Measurements from ENCODE around the gene PABPN1L.

Gene PABPN1L

DNA sequence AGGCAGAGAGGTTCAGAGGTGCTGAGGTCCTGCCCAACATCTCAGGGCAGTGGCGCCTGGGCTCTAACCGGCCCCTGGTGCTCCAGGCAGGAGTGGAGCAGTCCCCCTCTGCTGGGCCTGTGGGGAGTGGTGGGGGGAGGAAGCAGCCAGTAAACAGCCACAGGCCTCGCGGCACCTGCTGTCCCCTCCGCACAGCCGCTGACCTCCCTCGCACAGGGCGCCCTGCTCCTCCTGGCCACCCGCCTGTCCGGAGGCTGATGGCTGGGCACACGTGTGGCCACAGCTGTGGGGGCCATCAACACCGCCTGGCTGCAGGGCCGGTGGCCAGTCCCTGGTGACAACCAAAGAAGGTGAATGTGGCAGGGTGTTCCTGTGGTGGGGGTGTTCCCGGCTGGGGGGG is 36.8 kb upstream of the PABPN1L start:
- Histone ChIP-seq H3K9ac (ENCODE audit: low read length) (no peak overlapping the region), H3F3A (ENCODE audit: insufficient read depth) (no peaks in the 10 kb centered on the region), H4K20me1 (ENCODE audit: low read depth, low read length) (peaks cover 4% of the 10 kb centered on the region; the same call in 1 of the 2 replicates), H3K9me2 (replicated peaks; ENCODE audit: insufficient read depth, low read length) (no peaks in the 10 kb centered on the region), H3K27me3 (ENCODE audit: low read length) (no peaks in the 10 kb centered on the region), H2AFZ (ENCODE audit: low read depth, low read length, severe bottlenecking) (no peak overlapping the region), H3K27ac (ENCODE audit: low read depth, low read length) (no peak overlapping the region), H3K36me3 (ENCODE audit: low read length) (no peaks in the 10 kb centered on the region), H3K4me2 (ENCODE audit: low read depth, low read length, poor library complexity, severe bottlenecking) (no peak overlapping the region), H3K9me3 (ENCODE audit: insufficient read depth, low read length) (no peaks in the 10 kb centered on the region), H3K4me3 (ENCODE audit: insufficient read depth, low read length, poor library complexity, severe bottlenecking) (no peak overlapping the region), H3K79me2 (ENCODE audit: insufficient read depth, low read length) (peaks cover 63% of the 10 kb centered on the region)
- no peak for TF ChIP-seq EZH2phosphoT487 (conservative IDR thresholded peaks at IDR 0.05; ENCODE audit: low read length)
- TF ChIP-seq, protein P1, sequence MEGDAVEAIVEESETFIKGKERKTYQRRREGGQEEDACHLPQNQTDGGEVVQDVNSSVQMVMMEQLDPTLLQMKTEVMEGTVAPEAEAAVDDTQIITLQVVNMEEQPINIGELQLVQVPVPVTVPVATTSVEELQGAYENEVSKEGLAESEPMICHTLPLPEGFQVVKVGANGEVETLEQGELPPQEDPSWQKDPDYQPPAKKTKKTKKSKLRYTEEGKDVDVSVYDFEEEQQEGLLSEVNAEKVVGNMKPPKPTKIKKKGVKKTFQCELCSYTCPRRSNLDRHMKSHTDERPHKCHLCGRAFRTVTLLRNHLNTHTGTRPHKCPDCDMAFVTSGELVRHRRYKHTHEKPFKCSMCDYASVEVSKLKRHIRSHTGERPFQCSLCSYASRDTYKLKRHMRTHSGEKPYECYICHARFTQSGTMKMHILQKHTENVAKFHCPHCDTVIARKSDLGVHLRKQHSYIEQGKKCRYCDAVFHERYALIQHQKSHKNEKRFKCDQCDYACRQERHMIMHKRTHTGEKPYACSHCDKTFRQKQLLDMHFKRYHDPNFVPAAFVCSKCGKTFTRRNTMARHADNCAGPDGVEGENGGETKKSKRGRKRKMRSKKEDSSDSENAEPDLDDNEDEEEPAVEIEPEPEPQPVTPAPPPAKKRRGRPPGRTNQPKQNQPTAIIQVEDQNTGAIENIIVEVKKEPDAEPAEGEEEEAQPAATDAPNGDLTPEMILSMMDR (IDR thresholded peaks at IDR 0.05; ENCODE audit: insufficient read depth, low read length, poor library complexity, severe bottlenecking): no peak

- peaks cover 4% of the 10 kb centered on the region; the same call in 1 of the 2 replicates for H4K20me1 ChIP-seq (ENCODE audit: low read depth, low read length)
- no peaks in the 10 kb centered on the region for H3F3A ChIP-seq (ENCODE audit: insufficient read depth)
- H3K9ac ChIP-seq (ENCODE audit: low read length): no peak overlapping the region
- no peaks in the 10 kb centered on the region for H3K27me3 ChIP-seq (ENCODE audit: low read length)
- H2AFZ ChIP-seq (ENCODE audit: low read depth, low read length, severe bottlenecking): no peak overlapping the region
- no peaks in the 10 kb centered on the region for H3K9me3 ChIP-seq (ENCODE audit: insufficient read depth, low read length)
- H3K79me2 ChIP-seq (ENCODE audit: insufficient read depth, low read length): peaks cover 58% of the 10 kb centered on the region
- TF ChIP-seq EZH2phosphoT487 (conservative IDR thresholded peaks at IDR 0.05; ENCODE audit: low read length): no peak
- TF ChIP-seq, protein P1 (IDR thresholded peaks at IDR 0.05; ENCODE audit: insufficient read depth, low read length, poor library complexity, severe bottlenecking): no peak
- H3K4me2 ChIP-seq (ENCODE audit: low read depth, low read length, poor library complexity, severe bottlenecking): no peak overlapping the region
- H3K36me3 ChIP-seq (ENCODE audit: low read length): no peaks in the 10 kb centered on the region
- no peaks in the 10 kb centered on the region for H3K9me2 ChIP-seq (replicated peaks; ENCODE audit: insufficient read depth, low read length)
- H3K27ac ChIP-seq (ENCODE audit: low read depth, low read length): no peak overlapping the region
- no peak overlapping the region for H3K4me3 ChIP-seq (ENCODE audit: insufficient read depth, low read length, poor library complexity, severe bottlenecking)
Measured at GRCh38 chr16:88902744-88903143, 36.3 kb upstream of the PABPN1L start.

DNA sequence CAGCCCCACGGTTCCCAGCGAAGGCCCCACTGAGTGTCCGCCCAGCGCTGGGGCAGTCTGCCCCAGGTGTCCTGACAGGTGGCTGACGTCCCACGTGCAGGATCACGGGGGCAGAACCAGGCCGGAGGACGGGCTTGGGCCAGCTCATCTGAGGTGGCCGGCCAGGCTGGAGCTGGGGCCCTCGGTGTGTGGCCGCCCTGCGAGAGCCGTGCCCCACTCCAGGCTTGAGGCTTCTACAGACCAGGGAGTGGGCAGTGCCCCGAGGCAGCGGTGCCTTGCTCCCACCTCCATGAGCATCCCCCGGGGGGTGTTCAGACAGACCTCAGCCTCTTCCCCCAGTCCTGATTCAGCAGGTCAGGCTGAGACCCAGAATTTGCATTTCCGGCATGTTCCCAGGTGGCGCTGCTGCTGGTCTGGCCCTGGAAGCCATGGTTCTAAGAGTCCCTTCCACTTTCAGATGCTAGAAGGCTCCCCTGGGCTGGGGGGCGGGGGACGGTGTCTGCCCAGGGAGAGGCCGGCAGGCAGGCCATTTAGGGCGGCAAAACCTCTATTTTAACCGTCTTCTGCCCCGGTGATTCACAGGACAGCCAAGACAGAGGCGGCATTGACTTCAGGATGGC is 35.4 kb upstream of the PABPN1L start:
- Histone ChIP-seq H3K27ac (ENCODE audit: low read depth, low read length) (no peak overlapping the region), H2AFZ (ENCODE audit: low read depth, low read length, severe bottlenecking) (no peak overlapping the region), H3K9ac (ENCODE audit: low read length) (no peak overlapping the region), H3K4me2 (ENCODE audit: low read depth, low read length, poor library complexity, severe bottlenecking) (no peak overlapping the region), H3K27me3 (ENCODE audit: low read length) (no peaks in the 10 kb centered on the region), H3K9me2 (replicated peaks; ENCODE audit: insufficient read depth, low read length) (no peaks in the 10 kb centered on the region), H3K9me3 (ENCODE audit: insufficient read depth, low read length) (no peaks in the 10 kb centered on the region), H3K36me3 (ENCODE audit: low read length) (no peaks in the 10 kb centered on the region), H3F3A (ENCODE audit: insufficient read depth) (no peaks in the 10 kb centered on the region), H4K20me1 (ENCODE audit: low read depth, low read length) (peaks cover 4% of the 10 kb centered on the region; the same call in 1 of the 2 replicates), H3K79me2 (ENCODE audit: insufficient read depth, low read length) (peaks cover 48% of the 10 kb centered on the region), H3K4me3 (ENCODE audit: insufficient read depth, low read length, poor library complexity, severe bottlenecking) (no peak overlapping the region)
- no peak for TF ChIP-seq EZH2phosphoT487 (conservative IDR thresholded peaks at IDR 0.05; ENCODE audit: low read length)
- TF ChIP-seq, protein P1 (IDR thresholded peaks at IDR 0.05; ENCODE audit: insufficient read depth, low read length, poor library complexity, severe bottlenecking): no peak
